Esophagus squamous epithelium (tissue), 4 donors: ENCODE measurements around the gene XCR1.

Source experiments
- POLR2A ChIP-seq, 4 donors: fragments of 450-650 bp; IDR thresholded peaks; one replicate each; pipeline ENCODE4 v1.6.1; 2017; ENCODE audit warnings: antibody characterized with exemption in 4 of 4, mild to moderate bottlenecking in 4 of 4, moderate library complexity in 3 of 4
- TF ChIP-seq, protein P1 (sequence below), 6 experiments: fragments of 450-650 bp in 4 of 6; fragments of 200-600 bp in 2 of 6; sonication (generic) in 2 of 6; IDR thresholded peaks; one replicate each; pipeline ENCODE4 v1.5.1; 2016 to 2019; ENCODE audit warnings: antibody characterized with exemption in 6 of 6, mild to moderate bottlenecking in 4 of 6, moderate library complexity in 4 of 6

DNA sequence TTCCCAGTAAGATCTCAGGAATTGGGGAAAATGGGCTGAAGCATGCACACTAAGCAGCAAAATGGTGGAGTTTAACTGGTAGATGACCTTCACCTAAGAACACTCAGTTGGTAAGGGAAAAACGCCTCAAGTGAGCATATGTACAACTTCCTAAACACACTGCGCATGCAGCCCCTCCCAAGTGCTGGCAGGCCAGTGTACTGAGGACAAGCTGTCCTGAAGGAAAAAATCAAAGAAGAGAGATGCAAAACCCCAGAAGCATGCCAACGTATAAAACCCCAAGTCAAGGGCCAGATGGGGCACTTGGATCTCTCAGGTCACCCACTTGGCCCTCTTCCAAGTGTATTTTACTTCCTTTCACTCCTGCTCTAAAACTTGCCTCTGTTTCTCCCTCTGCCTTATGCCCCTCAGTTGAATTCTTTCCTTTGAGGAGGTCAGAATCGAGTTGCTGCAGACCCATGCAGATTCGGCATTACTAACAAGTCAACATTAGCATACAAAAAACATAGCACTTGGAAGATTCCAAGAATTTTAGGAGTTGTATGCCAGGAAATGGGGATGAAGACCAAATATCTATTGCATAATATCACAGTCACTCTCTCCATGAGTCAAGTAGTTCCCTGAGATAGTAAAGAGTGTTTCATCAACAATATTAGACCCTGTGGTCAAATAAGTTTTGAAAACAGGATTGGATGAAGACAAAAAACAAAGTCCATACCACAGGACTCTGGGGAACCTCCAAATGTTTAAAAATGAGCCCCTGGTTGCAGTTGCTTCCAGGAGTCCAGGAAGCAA is 20.8 kb downstream of the XCR1 start:
- TF ChIP-seq, protein P1, sequence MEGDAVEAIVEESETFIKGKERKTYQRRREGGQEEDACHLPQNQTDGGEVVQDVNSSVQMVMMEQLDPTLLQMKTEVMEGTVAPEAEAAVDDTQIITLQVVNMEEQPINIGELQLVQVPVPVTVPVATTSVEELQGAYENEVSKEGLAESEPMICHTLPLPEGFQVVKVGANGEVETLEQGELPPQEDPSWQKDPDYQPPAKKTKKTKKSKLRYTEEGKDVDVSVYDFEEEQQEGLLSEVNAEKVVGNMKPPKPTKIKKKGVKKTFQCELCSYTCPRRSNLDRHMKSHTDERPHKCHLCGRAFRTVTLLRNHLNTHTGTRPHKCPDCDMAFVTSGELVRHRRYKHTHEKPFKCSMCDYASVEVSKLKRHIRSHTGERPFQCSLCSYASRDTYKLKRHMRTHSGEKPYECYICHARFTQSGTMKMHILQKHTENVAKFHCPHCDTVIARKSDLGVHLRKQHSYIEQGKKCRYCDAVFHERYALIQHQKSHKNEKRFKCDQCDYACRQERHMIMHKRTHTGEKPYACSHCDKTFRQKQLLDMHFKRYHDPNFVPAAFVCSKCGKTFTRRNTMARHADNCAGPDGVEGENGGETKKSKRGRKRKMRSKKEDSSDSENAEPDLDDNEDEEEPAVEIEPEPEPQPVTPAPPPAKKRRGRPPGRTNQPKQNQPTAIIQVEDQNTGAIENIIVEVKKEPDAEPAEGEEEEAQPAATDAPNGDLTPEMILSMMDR (IDR thresholded peaks at IDR 0.05), result no peak
- no peak for TF ChIP-seq POLR2A (IDR thresholded peaks at IDR 0.05)
